Measurements from ENCODE around the gene CCL1.

The CCL1 gene

DNA sequence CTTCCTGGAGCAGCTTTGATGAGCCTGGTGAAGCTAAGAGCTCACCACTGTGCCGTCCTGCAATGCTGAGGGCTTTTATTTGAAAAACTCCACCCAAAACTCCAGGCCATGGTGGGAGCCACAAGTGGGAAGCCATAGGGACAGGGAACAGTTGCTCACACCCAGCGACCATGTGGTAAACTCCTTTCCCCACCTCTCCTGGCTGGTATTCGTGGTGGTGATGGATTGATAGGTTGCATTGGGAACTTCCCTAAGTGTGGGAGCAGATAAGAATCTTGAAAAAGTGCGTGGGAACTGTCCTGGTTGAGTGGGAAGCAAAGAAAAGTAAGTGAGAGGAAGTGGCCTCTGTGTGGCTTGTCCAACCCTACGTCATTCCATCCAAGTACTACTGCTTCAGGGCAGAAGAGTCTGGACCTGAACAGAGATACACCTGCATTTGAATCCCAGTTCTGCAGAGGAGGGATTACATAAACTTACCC lies at the start of gene CCL1:
Gene CCL1 (minus strand): TSS at position 51 of the 479 bp plus-strand sequence. CDS start 72 bp downstream, outside the sequence.
- DNase-seq (ENCODE audit: low spot score): no peak
- no peak for FAIRE-seq

GRCh38 chr17:34412534-34412933 lies 49.5 kb upstream of the CCL1 start:
- FAIRE-seq: no peak
- DNase-seq (ENCODE audit: low spot score): no peak

DNA sequence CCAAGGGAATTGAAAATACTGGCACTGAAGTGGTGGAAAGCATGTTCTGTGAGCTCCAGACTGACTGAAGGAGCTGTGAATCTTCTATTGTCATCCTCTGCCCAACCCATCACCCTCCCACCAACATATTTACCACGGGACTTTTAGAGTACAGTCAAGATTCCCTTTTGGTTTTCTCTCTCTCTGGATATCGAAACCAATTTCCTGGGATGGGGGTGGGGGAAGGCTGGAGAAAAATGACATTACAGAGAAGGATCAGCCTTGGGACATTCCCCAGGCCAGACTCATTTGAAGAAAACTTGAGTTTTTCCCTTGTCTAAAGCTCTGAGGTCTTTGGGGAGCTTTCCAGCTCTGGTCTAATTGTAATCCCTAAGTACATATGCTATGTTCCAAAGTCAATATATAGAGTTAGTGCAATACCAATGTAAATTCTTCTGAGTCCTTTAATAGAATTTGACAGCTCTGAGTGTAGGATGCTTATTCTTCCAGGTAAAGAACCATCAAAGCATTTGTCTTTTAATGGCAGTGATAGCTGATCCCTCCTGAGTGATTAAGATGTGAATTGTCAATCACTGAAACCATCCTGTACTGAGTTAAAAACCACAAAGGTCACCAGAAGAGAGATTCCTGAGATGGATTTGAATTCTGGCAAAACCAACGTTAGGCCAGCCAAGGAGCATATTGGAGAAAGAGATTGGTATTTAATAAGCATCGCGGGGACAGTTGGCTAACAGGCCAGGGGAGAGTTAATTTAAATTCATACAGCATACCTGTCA lies 48.8 kb upstream of the CCL1 start:
- DNase-seq (ENCODE audit: low spot score): no peak
- FAIRE-seq: no peak

GRCh38 chr17:34409352-34409751 lies 46.3 kb upstream of the CCL1 start:
- DNase-seq (ENCODE audit: low spot score): no peak
- FAIRE-seq: no peak

GRCh38 chr17:34408439-34408838 lies 45.4 kb upstream of the CCL1 start:
- FAIRE-seq (no peak), DNase-seq (ENCODE audit: low spot score) (no peak)

GRCh38 chr17:34406226-34406625 lies 43.2 kb upstream of the CCL1 start:
- DNase-seq (ENCODE audit: low spot score) (no peak), FAIRE-seq (no peak)

- FAIRE-seq (no peak), DNase-seq (ENCODE audit: low spot score) (no peak)
Observed at GRCh38 chr17:34403006-34403405, 40.0 kb upstream of the CCL1 start.

DNA sequence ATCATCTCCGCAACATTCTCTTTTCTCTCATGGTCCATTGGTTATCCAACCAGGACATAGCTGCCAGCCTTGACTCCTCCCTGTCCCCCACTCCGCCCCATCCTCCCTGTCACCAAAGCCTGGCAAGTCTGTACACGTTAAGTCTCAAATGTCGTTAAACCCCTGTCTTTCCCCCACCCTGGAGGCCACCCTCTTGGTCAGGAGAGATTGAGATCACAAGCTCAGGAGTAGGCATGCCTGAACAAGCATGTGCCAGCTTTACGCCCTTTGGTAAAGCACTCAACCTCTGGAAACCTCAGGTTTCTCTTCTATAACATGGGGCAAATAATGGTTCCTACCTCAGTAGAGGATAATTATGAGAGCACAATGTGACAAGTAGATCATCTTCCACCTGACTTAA lies 38.1 kb upstream of the CCL1 start:
- no peak for DNase-seq (ENCODE audit: low spot score)
- FAIRE-seq: no peak

DNA sequence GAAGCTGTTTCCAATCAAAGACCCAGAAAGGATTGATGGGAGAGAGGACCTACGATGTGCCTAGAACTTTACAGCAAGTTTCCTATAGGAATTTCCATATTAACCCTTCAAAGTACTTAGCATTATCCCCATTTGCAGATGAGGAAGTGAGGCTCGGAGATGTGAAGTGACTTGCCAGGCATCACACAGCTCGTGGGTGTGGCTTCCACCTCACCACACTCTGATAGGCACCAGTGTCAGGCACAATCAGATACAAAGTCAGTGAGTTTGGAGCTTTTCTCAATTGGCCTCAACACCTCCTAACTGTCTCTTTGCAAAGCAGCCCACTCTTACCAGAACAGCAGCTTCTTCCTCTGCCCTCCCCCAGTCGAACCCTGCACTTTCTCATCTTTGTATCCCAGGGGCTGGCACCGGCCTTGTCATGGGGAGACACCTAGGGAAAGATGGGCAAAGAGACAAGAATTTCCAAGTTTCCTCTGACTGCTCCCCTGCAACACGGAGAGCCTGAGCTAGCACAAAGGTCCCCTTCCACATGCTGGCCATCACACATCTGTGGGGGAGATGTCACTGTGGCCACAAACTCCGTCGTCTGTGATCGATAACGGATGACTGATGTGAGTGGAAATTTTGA lies 37.4 kb upstream of the CCL1 start:
- FAIRE-seq (no peak), DNase-seq (ENCODE audit: low spot score) (no peak)

GRCh38 chr17:34399725-34400124 lies 36.7 kb upstream of the CCL1 start:
- FAIRE-seq (no peak), DNase-seq (ENCODE audit: low spot score) (no peak)

GRCh38 chr17:34398990-34399389 lies 36.0 kb upstream of the CCL1 start:
- no peak for FAIRE-seq

DNA sequence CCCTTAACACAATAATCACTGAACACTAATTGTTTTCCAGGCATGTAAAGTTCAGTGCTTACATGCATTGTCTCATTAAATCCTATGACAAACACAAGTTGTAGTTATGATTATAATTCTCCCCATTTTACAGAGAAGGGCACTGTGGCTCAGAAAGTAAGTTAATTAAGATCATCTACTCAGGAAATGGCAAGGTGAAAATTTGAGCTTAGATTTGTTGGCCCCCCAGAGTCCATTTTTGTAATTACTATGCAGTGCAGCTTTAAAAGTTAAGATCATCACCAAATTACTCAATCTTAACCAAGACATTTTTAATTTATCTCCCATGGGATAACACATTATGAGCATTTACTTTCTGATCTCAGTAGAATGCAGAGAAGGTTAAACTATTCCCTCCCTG lies 34.2 kb upstream of the CCL1 start:
- DNase-seq (ENCODE audit: low spot score) (no peak), FAIRE-seq (no peak)

More at GRCh38 chr17:34398990-34399389, 36.0 kb upstream of the CCL1 start:
- DNase-seq (ENCODE audit: low spot score): no peak

GRCh38 chr17:34393401-34393800 lies 30.4 kb upstream of the CCL1 start:
- DNase-seq (ENCODE audit: low spot score): no peak
- FAIRE-seq: no peak

- DNase-seq (ENCODE audit: low spot score): no peak
- FAIRE-seq: no peak
Observed at GRCh38 chr17:34391241-34391640, 28.2 kb upstream of the CCL1 start.

DNA sequence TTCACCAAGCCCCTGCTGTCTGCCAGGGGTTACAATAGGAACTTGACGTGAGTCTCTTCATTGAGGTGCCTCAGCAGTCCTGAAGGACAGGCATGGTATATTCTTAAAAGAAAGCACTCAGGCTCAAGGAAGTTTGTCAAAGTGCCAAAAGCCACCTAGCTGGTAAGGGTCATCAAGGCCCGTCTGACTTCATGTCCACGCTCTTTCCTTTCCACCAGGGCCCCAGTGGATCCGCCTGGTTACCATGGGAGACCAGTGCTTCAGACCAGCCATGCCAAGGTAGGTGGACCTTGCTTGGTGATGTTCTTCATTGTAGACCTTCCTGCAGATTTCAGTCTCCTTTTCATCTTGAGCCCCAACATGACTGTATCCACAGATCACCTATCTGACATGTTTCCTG lies 27.6 kb upstream of the CCL1 start:
- DNase-seq (ENCODE audit: low spot score) (no peak), FAIRE-seq (no peak)

GRCh38 chr17:34389126-34389750 lies 26.2 kb upstream of the CCL1 start:
- DNase-seq (ENCODE audit: low spot score) (no peak), FAIRE-seq (no peak)

DNA sequence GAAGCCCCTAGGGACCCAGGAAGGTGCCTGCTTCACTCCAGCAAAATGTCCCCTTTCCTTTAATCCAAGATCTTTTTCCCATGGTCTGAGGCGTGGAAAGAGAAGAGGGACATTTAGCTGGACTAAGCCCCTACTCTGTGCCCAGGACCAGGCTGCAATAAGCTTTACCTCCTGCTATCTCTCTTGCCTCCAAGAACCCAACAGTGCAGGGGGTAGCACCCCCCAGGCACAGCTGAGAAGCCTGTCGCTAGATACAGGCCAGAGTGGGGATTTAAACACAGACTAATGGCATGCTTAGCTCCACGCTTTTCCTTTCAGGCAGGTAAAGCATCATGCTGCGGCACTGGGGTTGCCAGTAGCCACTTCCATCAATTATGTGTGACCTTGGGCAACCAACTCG lies 24.5 kb upstream of the CCL1 start:
- FAIRE-seq: no peak
- DNase-seq (ENCODE audit: low spot score): no peak

- FAIRE-seq: no peak
- DNase-seq (ENCODE audit: low spot score): no peak
Observed at GRCh38 chr17:34386697-34387550, 23.9 kb upstream of the CCL1 start.

GRCh38 chr17:34386343-34386696 lies 23.3 kb upstream of the CCL1 start:
- FAIRE-seq (no peak), DNase-seq (ENCODE audit: low spot score) (no peak)

DNA sequence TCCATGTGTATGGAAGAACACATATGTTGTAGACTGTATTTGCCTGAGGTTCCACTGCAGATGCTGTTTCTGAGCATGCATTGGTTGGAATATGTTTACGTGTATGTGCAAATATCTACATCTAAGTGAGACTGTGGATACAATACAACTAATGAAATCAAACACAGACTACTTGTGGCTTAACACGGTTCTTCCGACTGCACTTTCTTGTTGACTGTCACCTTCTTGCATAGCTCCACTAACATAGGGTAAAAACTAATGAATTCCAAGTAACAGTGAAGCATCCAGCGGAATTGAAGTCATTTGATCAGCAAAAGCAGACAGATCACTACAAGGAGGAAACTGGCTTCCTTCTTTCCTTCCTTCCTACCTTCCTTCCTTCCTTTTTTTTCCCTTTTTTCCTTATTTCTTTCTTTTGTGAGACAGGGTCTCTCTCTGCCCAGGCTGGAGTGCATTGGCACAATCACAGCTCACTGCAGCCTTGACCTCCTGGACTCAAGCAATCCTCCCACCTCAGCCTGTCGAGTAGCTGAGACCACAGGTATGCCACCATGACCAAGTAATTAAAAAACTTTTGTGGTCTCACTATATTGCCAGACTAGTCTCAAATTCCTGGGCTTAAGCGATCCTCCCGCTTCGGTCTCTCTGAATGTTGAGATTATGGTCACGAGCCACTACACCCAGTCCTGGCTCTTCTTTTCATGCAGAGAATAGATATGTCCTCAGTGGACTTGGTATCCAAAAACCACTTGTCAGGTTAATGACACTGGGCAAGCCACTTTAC lies 22.0 kb upstream of the CCL1 start:
- DNase-seq (ENCODE audit: low spot score): no peak
- no peak for FAIRE-seq

DNA sequence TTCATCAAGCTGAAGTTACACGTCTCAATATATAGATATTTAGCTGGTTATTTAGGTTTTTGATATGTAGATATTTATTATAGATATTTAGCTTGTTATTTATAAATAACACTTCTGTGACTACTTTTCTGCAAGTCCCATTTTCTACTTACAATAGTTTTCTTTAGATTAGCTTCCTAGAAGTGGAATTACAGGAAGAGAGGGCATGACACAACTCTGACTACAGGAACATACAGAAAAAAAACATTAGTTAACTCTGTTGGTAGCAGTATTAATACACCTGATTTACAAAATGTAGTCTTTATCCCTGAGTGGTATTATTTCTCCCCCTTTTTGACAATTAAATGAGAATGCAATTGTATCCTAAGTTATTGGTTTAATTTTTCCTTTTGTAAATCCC lies 21.2 kb upstream of the CCL1 start:
- FAIRE-seq: no peak
- no peak for DNase-seq (ENCODE audit: low spot score)

Data from RCC 7860 (cell line).